Karpas-422 (cell line): Measurements from ENCODE around the gene GPR162. TPM values are rescaled to one million over a fixed set of nuclear protein-coding genes. Genes with fewer than 3 reads are reported as not detected.

Experiments
- DNase-seq: peaks from one replicate; pipeline ENCODE4 v3.0.0-alpha.2; 2015
- H2AFZ ChIP-seq: fragments of 200-600 bp; sonication (generic); 2 replicates; pipeline ENCODE4 v1.6.1; 2014; ENCODE audit warnings: antibody characterized with exemption, low read length, mixed read lengths
- H3K27ac ChIP-seq: fragments of 200-600 bp; sonication (generic); 2 replicates; pipeline ENCODE4 v1.5.1; 2014; ENCODE audit warnings: mild to moderate bottlenecking, low read length, moderate library complexity
- H3K27me3 ChIP-seq: fragments of 200-600 bp; sonication (generic); 2 replicates; pipeline ENCODE4 v1.6.1; 2014; ENCODE audit warnings: low read length, mixed read lengths
- H3K36me3 ChIP-seq: fragments of 200-600 bp; sonication (generic); 2 replicates; pipeline ENCODE4 v1.6.1; 2014; ENCODE audit warnings: low read length, mixed read lengths; ENCODE audit not compliant: insufficient read depth
- H3K4me1 ChIP-seq: fragments of 200-600 bp; sonication (generic); 2 replicates; pipeline ENCODE4 v1.6.1; 2014; ENCODE audit warnings: mild to moderate bottlenecking, low read length, mixed read lengths
- H3K4me2 ChIP-seq: fragments of 200-600 bp; sonication (generic); 2 replicates; pipeline ENCODE4 v1.6.1; 2014; ENCODE audit warnings: low read length, low read depth, mild to moderate bottlenecking; ENCODE audit not compliant: poor library complexity, severe bottlenecking
- H3K4me3 ChIP-seq: fragments of 200-600 bp; sonication (generic); 2 replicates; pipeline ENCODE4 v1.5.1; 2014; ENCODE audit warnings: mild to moderate bottlenecking, antibody characterized with exemption, low read length, mixed read lengths
- H3K79me2 ChIP-seq: fragments of 200-600 bp; sonication (generic); 2 replicates; pipeline ENCODE4 v1.6.1; 2014; ENCODE audit warnings: mild to moderate bottlenecking, low read length, mixed read lengths
- H3K9ac ChIP-seq: fragments of 200-600 bp; sonication (generic); 2 replicates; pipeline ENCODE4 v1.6.0; 2014; ENCODE audit warnings: low read length
- H3K9me2 ChIP-seq: fragments of 200-600 bp; sonication (generic), shearing (Covaris generic); replicated peaks from 2 replicates; pipeline ENCODE4 v1.6.0; 2014; ENCODE audit warnings: mild to moderate bottlenecking, low read length, moderate library complexity; ENCODE audit not compliant: insufficient read depth
- H3K9me3 ChIP-seq: fragments of 300-700, 200-600 bp; sonication (generic); 2 replicates; pipeline ENCODE4 v1.6.1; 2014; ENCODE audit warnings: low read length, mixed read lengths
- H4K20me1 ChIP-seq: fragments of 200-600 bp; sonication (generic); 2 replicates; pipeline ENCODE4 v1.6.1; 2014; ENCODE audit warnings: mild to moderate bottlenecking, antibody characterized with exemption, low read length, low read depth; ENCODE audit not compliant: insufficient read depth
- total RNA-seq: library from RNA; depleted of rRNA; stranded (reverse); fragments of >200 nt; shearing (Covaris generic); gene quantifications from 2 replicates; pipeline ENCODE4 v1.2.3, GENCODE V29; 2014; ENCODE audit warnings: low replicate concordance

GPR162 gene
- total RNA-seq, 1 experiment from 2014 or later, result not detected

GRCh38 chr12:6817662-6818157, 3.9 kb upstream of the GPR162 start:
- DNase-seq, result no peak
- Histone ChIP-seq H3K27me3 (no peaks in the 10 kb centered on the region), H3K27ac (no peak overlapping the region), H3K36me3 (no peaks in the 10 kb centered on the region), H2AFZ (no peak overlapping the region), H3K9me2 (no peaks in the 10 kb centered on the region), H3K9ac (no peak overlapping the region), H3K9me3 (no peaks in the 10 kb centered on the region), H3K4me3 (no peak overlapping the region), H4K20me1 (no peaks in the 10 kb centered on the region), H3K4me1 (peaks cover 9% of the 10 kb centered on the region; the same call in 1 of the 2 replicates), H3K79me2 (no peaks in the 10 kb centered on the region), H3K4me2 (no peak overlapping the region)

- Histone ChIP-seq H3K9me2 (no peaks in the 10 kb centered on the region), H3K9ac (no peak overlapping the region), H3K4me2 (no peak overlapping the region)
Observed at GRCh38 chr12:6818222-6818621, 3.4 kb upstream of the GPR162 start.

GRCh38 chr12:6818645-6819044, 3.0 kb upstream of the GPR162 start:
- Histone ChIP-seq H3K79me2 (no peaks in the 10 kb centered on the region), H3K4me2 (no peak overlapping the region), H3K36me3 (no peaks in the 10 kb centered on the region), H3K4me1 (peaks cover 7% of the 10 kb centered on the region; the same call in 1 of the 2 replicates), H3K9me2 (no peaks in the 10 kb centered on the region), H3K27ac (no peak overlapping the region), H2AFZ (no peak overlapping the region), H4K20me1 (no peaks in the 10 kb centered on the region), H3K9me3 (no peaks in the 10 kb centered on the region), H3K27me3 (no peaks in the 10 kb centered on the region), H3K4me3 (no peak overlapping the region), H3K9ac (no peak overlapping the region)
- DNase-seq, result no peak

More at GRCh38 chr12:6818222-6818621, 3.4 kb upstream of the GPR162 start:
- DNase-seq, result no peak
- Histone ChIP-seq H3K27me3 (no peaks in the 10 kb centered on the region), H3K4me1 (peaks cover 7% of the 10 kb centered on the region; the same call in 1 of the 2 replicates), H3K79me2 (no peaks in the 10 kb centered on the region), H3K9me3 (no peaks in the 10 kb centered on the region), H3K36me3 (no peaks in the 10 kb centered on the region), H4K20me1 (no peaks in the 10 kb centered on the region), H3K27ac (no peak overlapping the region), H2AFZ (no peak overlapping the region), H3K4me3 (no peak overlapping the region)

GRCh38 chr12:6819106-6820030, 2.3 kb upstream of the GPR162 start:
- no peak overlapping the region for H3K4me3 ChIP-seq
- H3K27ac ChIP-seq, result no peak overlapping the region
- H3K4me2 ChIP-seq, result no peak overlapping the region
- peaks cover 7% of the 10 kb centered on the region; the same call in 1 of the 2 replicates for H3K4me1 ChIP-seq
- no peaks in the 10 kb centered on the region for H4K20me1 ChIP-seq
- no peaks in the 10 kb centered on the region for H3K36me3 ChIP-seq
- no peaks in the 10 kb centered on the region for H3K27me3 ChIP-seq
- H2AFZ ChIP-seq, result no peak overlapping the region
- H3K9ac ChIP-seq, result no peak overlapping the region
- no peaks in the 10 kb centered on the region for H3K79me2 ChIP-seq
- H3K9me3 ChIP-seq, result no peaks in the 10 kb centered on the region
- no peaks in the 10 kb centered on the region for H3K9me2 ChIP-seq
- DNase-seq, result no peak

- Histone ChIP-seq H3K9me3 (no peaks in the 10 kb centered on the region), H3K27me3 (no peaks in the 10 kb centered on the region), H3K4me3 (no peak overlapping the region), H3K36me3 (no peaks in the 10 kb centered on the region), H3K79me2 (no peaks in the 10 kb centered on the region), H4K20me1 (no peaks in the 10 kb centered on the region), H3K27ac (no peak overlapping the region), H2AFZ (no peak overlapping the region), H3K9ac (no peak overlapping the region), H3K4me1 (peaks cover 7% of the 10 kb centered on the region; the same call in 1 of the 2 replicates), H3K4me2 (no peak overlapping the region), H3K9me2 (no peaks in the 10 kb centered on the region)
- DNase-seq, result no peak
Observed at GRCh38 chr12:6820166-6820565, 1.5 kb upstream of the GPR162 start.

GRCh38 chr12:6822426-6823135, 960 bp downstream of the GPR162 start:
- H3K4me2 ChIP-seq, result no peak overlapping the region
- no peaks in the 10 kb centered on the region for H3K9me2 ChIP-seq
- H3K4me3 ChIP-seq, result no peak overlapping the region
- no peaks in the 10 kb centered on the region for H3K36me3 ChIP-seq
- H3K27me3 ChIP-seq, result no peaks in the 10 kb centered on the region
- no peak overlapping the region for H2AFZ ChIP-seq
- H3K79me2 ChIP-seq, result no peaks in the 10 kb centered on the region
- no peak for DNase-seq
- H3K27ac ChIP-seq, result no peak overlapping the region
- H3K9ac ChIP-seq, result no peak overlapping the region
- H3K4me1 ChIP-seq, result peaks cover 14% of the 10 kb centered on the region
- no peaks in the 10 kb centered on the region for H3K9me3 ChIP-seq
- H4K20me1 ChIP-seq, result no peaks in the 10 kb centered on the region

- no peak for DNase-seq
- Histone ChIP-seq H3K9me3 (no peaks in the 10 kb centered on the region), H3K4me2 (no peak overlapping the region), H3K9me2 (no peaks in the 10 kb centered on the region), H3K4me3 (no peak overlapping the region), H3K27ac (no peak overlapping the region), H3K4me1 (peaks cover 19% of the 10 kb centered on the region), H3K79me2 (no peaks in the 10 kb centered on the region), H4K20me1 (no peaks in the 10 kb centered on the region), H3K36me3 (no peaks in the 10 kb centered on the region), H3K9ac (no peak overlapping the region), H2AFZ (no peak overlapping the region), H3K27me3 (no peaks in the 10 kb centered on the region)
Observed at GRCh38 chr12:6823182-6824084, 1.8 kb downstream of the GPR162 start.
